GM10266 (cell line): ENCODE data around the gene TACC2.

ENCODE experiments used
- DNase-seq: peaks from one replicate; pipeline ENCODE4 v3.0.0; 2012; ENCODE audit errors: extremely low spot score
- TF ChIP-seq, protein P1 (sequence below): IDR thresholded peaks from 2 replicates; pipeline ENCODE4 v1.5.1; 2012; ENCODE audit warnings: mild to moderate bottlenecking, low read depth; ENCODE audit not compliant: control insufficient read depth, insufficient read depth; ENCODE audit errors: missing control alignments

Gene TACC2

DNA sequence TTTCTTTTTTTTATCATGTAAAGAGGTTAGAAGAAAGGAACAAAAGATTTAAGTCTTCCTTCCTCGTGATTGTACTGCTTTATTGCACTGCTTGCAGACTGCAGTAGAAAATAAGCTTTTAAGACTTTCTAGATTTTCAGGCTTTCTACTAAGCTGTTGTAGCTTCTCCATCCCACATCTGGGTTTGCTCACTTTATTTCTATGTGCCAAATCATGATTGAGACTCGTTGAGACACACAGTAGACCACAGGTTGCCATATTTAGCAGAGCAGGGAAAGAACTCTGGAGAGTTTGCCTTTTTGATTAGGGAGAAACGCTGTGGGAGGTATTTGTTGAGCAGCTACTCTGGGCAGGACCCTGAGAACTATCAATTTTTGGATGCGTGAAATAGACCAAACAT, 192.9 kb downstream of the TACC2 start:
- TF ChIP-seq, protein P1, sequence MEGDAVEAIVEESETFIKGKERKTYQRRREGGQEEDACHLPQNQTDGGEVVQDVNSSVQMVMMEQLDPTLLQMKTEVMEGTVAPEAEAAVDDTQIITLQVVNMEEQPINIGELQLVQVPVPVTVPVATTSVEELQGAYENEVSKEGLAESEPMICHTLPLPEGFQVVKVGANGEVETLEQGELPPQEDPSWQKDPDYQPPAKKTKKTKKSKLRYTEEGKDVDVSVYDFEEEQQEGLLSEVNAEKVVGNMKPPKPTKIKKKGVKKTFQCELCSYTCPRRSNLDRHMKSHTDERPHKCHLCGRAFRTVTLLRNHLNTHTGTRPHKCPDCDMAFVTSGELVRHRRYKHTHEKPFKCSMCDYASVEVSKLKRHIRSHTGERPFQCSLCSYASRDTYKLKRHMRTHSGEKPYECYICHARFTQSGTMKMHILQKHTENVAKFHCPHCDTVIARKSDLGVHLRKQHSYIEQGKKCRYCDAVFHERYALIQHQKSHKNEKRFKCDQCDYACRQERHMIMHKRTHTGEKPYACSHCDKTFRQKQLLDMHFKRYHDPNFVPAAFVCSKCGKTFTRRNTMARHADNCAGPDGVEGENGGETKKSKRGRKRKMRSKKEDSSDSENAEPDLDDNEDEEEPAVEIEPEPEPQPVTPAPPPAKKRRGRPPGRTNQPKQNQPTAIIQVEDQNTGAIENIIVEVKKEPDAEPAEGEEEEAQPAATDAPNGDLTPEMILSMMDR = no peak
- no peak for DNase-seq

DNA sequence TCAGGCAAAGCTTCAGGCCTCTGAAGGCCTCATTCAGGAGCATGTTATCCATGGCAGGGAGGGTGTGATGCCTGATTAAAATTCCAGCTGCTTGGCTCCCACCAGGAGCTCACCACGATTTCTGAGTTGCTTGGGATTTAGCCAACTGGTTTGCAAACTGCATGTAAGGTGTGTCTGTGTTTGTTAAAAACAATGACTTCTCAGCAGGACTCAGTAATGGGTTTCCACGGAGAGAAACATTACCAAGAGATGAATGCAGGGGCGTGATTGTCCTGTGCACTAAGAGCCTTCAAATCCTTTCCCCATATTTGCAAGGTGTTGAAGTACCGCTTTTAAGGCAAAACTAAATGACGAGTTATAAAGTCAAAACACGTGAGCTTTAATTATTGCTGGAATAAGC, 193.3 kb downstream of the TACC2 start:
- TF ChIP-seq, protein P1 = no peak
- no peak for DNase-seq

DNA sequence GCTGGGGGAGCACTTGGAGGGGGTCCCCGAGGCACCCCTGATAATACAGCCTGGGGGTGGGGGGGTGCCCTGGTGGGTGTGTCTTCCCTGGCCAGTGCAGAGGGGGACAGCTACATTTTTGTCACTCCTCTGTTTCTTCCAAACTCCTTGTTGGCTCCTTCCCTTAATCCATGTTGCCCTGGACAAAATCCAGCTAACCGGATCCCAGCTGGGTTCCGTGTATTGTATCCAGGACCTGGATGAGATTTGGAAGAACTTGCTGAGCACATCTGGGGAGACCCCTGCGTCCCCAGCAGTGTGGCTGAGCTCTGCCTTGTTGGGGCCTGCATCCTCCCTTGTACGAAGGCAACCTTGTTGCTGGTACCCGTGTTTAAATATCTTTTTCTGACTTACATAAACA, 195.3 kb downstream of the TACC2 start:
- TF ChIP-seq, protein P1 = no peak
- DNase-seq = no peak

DNA sequence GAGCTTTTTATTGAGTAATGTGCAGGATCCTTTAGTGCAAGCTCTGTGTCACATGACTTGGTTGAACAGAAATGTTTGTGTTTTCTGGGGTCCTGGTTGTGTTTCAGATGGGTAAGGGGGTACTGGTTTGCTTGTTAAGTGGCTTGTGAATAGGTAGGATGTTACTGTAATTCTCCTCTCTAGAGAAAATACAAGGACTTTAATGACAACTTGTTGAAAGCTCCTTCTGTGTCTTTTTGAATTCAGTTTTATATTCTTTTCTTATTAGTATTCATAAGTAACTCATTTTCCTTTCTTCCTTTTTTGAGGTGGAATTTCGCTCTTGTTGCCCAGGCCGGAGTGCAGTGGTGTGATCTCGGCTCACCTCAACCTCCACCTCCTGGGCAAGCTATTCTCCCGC, 196.7 kb downstream of the TACC2 start:
- TF ChIP-seq, protein P1 = no peak
- DNase-seq = no peak

DNA sequence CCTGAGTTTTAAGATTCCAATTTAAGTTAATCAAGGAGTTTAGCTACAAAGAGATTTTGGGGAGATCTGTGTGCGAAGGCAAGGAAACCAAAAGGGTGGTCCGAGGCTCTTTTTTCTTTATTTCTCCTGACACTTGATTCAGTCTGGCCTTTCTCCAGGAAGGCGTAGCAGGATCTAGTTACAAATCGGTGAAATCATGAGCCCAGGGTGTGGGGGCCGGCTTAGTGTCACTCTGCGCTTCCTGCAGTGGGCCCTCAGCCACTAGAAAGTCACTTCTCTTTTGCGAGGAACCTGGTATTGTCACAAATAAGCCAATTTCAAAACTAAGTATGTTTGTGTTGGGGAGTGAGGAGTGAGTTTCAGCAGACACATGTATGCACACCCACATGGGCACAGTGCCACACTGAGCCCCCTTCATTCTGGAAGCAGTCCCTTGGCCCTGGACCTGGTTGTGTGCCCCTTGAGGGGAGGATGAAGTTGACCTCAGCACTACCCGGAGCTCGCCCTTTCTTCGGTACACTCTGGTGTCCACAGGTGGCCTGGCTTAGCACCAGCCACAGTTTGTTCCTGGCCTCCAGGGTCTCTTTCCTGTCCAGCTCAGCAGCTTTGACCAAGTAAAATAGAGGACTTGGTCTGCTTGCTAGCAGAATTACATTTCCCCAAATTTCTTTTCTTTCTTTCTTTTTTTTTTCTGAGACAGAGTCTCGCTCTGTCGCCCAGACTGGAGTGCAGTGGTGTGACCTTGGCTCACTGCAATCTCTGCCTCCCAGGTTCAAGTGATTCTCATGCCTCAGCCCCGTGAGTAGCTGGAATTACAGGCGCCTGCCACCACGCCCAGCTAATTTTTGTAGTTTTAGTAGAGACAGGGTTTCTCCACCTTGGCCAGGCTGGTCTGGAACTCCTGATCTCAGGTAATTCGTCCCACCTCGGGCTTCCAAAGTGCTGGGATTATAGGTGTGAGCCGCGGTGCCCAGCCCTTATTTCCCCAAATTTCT, 198.2 kb downstream of the TACC2 start:
- DNase-seq = no peak
- TF ChIP-seq, protein P1 = no peak

DNA sequence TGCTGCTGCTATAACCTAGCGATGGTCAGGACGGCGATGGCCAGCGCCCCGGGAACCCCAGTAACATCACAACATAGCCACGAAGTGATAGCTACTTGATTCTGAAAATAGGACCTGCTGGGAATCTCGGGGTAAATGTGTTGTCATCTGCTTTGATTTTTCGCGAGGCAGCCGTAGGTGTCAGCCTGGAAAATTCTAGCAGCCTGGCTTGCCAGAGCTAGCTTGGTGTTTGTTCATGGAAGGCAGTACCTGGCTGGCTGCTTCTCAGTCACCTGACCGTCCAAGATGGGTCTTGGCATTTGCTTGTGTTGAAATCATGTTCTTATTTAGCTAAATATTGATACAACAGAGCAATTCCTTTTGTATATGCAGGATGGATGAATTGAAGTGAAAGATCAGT, 199.7 kb downstream of the TACC2 start:
- no peak for DNase-seq
- TF ChIP-seq, protein P1 = no peak

DNA sequence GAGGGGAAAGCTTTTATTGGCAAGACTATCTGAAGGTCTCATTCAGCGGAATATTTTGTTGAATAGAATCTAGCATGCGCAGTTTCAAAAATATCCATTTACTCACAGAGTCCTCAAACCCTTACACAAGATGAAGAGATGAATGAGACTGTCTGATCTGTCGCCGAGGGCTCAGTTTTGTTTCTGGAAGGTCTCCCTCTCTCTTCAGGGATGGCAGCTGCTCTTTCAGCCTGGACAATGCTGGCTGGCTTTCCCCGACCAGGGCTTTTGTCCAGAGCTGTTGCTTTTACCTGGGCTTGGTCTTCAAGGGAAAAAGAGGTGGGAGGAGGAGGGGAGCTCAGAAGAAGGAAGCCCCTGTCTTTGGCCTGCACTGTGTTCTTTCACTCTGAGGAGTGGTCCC, 200.2 kb downstream of the TACC2 start:
- TF ChIP-seq, protein P1 = no peak
- DNase-seq = no peak
